ENCODE results near the gene GALNT9. TPM values are rescaled to one million over a fixed set of nuclear protein-coding genes. Genes with fewer than 3 reads are reported as not detected.

Gene GALNT9
- total and polyA plus RNA-seq, 2 donors (not counting 1 experiment from before 2014, with no cell fraction given) = 0.71 to 2.4 TPM

DNA sequence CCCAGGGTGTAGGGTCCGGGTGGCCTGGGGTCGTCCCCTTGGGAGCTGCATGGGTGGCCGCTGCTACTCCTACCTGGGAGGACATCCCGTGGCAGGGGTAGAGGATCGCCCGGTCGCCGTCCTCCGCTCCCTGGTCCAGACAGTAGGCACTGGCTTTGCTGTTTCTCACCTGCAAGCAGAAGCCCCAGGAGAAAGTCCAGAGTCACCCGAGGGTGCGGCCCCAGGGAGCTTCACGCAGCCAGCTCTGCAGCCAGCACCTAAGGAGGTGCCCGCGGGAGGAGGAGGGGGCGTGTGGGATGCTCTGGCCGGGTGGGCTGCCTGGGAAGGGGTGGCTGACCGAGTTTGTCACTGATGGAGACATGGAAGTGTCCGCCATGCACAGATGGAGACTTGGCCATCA lies 130.3 kb downstream of the GALNT9 start:
- no peak overlapping the region for H3K27ac Mint-ChIP-seq
- ChIA-PET POLR2A (no interaction called here), CTCF (no interaction called here)
- H3K4me1 ChIP-seq (ENCODE audit: control insufficient read depth in 2 of 2, insufficient read depth in 2 of 2, low read length in 2 of 2) = no peaks in the 10 kb centered on the region
- H4K20me1 ChIP-seq (ENCODE audit: control insufficient read depth, insufficient read depth, low read length, poor library complexity, severe bottlenecking) = no peaks in the 10 kb centered on the region
- no peaks in the 10 kb centered on the region for H3K4me1 Mint-ChIP-seq
- no peak overlapping the region for H3K9ac ChIP-seq (ENCODE audit: low read length)
- H3K27me3 Mint-ChIP-seq = peaks cover 13% of the 10 kb centered on the region
- no peak for TF ChIP-seq EZH2 (IDR thresholded peaks at IDR 0.05; ENCODE audit: borderline replicate concordance, insufficient read depth, low read depth, low read length, poor library complexity, severe bottlenecking)
- TF ChIP-seq, protein P1, sequence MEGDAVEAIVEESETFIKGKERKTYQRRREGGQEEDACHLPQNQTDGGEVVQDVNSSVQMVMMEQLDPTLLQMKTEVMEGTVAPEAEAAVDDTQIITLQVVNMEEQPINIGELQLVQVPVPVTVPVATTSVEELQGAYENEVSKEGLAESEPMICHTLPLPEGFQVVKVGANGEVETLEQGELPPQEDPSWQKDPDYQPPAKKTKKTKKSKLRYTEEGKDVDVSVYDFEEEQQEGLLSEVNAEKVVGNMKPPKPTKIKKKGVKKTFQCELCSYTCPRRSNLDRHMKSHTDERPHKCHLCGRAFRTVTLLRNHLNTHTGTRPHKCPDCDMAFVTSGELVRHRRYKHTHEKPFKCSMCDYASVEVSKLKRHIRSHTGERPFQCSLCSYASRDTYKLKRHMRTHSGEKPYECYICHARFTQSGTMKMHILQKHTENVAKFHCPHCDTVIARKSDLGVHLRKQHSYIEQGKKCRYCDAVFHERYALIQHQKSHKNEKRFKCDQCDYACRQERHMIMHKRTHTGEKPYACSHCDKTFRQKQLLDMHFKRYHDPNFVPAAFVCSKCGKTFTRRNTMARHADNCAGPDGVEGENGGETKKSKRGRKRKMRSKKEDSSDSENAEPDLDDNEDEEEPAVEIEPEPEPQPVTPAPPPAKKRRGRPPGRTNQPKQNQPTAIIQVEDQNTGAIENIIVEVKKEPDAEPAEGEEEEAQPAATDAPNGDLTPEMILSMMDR (IDR thresholded peaks at IDR 0.05) = no peak
- H3K36me3 ChIP-seq (replicated peaks in 1 of 2; ENCODE audit: control extremely low read depth in 1 of 2, control insufficient read depth in 1 of 2, extremely low read depth in 1 of 2, insufficient read depth in 2 of 2, low read length in 1 of 2) = no peaks in the 10 kb centered on the region
- no peak overlapping the region for H3K4me3 Mint-ChIP-seq
- no peak overlapping the region for H2AFZ ChIP-seq (ENCODE audit: insufficient read depth, low read depth, low read length, poor library complexity, severe bottlenecking)
- no peak overlapping the region for H3K4me3 ChIP-seq (ENCODE audit: control extremely low read depth in 1 of 5, extremely low read depth in 1 of 5, insufficient read depth in 1 of 5, low read depth in 2 of 5, low read length in 4 of 5)
- no peak overlapping the region for H3K27ac ChIP-seq (ENCODE audit: low read length in 2 of 2)
- intact Hi-C loops (cut with micrococcal nuclease) = no loop called here
- H3K4me2 ChIP-seq (replicated peaks; ENCODE audit: low read depth, low read length, poor library complexity, severe bottlenecking) = no peak overlapping the region
- 85% methylated on average over 18 of the region's 18 CpGs for WGBS (ENCODE audit: insufficient coverage)
- DNase-seq (no peak), ATAC-seq (ENCODE audit: low read depth) (no peak)
- peaks cover 0 to 10% (median 4%) of the 10 kb centered on the region in 3 donors for H3K9me3 ChIP-seq (ENCODE audit: control extremely low read depth in 1 of 3, control insufficient read depth in 2 of 3, insufficient read depth in 1 of 3, low read length in 2 of 3)
- H3K27me3 ChIP-seq (replicated peaks in 1 of 4; ENCODE audit: control extremely low read depth in 1 of 4, control insufficient read depth in 3 of 4, insufficient read depth in 4 of 4, low read length in 3 of 4) = peaks cover 0 to 26% (median 0%) of the 10 kb centered on the region in 4 experiments
- peaks cover 2% of the 10 kb centered on the region for H3K9me3 Mint-ChIP-seq (ENCODE audit: insufficient read depth)
- no peaks in the 10 kb centered on the region for H3K79me2 ChIP-seq (ENCODE audit: control insufficient read depth, insufficient read depth, low read length)

DNA sequence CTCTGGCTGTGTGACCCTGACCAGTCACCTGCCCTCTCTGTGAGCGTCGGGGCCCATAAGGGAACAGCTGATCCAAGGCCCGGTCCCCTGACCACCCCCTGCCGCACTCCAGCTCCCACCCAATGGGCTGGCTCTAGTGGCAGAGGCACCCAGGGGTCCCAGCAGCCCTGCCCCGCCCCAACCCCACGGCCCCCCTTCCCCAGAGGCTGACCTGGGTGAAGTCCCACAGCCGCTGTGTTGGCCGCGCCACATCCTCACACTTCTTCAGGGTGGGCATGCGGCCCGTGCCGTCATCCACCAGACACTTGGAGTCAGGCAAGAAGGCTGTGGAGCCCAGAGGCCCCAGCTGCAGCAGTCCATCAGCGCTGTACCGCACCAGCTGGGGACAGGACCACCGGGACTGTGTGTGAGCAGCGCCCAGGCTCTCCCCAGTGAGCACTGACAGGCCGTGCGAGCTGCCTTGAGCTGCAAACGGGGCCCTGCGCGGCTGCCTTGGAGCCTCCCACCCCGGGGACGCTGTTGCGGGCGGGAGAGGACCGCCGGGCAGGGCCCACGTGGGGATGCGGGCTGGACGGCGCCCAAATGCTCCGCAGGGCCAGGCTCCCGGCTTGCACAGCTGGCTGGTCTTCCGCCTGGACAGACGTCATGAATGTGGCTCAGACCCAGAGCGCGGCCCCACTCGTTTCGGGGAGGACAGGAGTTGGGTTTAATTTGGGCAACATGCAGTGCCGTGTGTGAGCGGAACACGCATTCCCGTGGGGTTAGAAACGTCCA lies 131.6 kb downstream of the GALNT9 start:
- Mint-ChIP-seq H3K27ac (no peak overlapping the region), H3K4me1 (no peaks in the 10 kb centered on the region), H3K9me3 (ENCODE audit: insufficient read depth) (peaks cover 6% of the 10 kb centered on the region), H3K4me3 (no peak overlapping the region), H3K27me3 (peaks cover 10% of the 10 kb centered on the region)
- no peak overlapping the region for H3K4me2 ChIP-seq (replicated peaks; ENCODE audit: low read depth, low read length, poor library complexity, severe bottlenecking)
- H3K4me1 ChIP-seq (ENCODE audit: control insufficient read depth in 2 of 2, insufficient read depth in 2 of 2, low read length in 2 of 2) = no peaks in the 10 kb centered on the region
- TF ChIP-seq, protein P1 (IDR thresholded peaks at IDR 0.05) = no peak
- no peak for TF ChIP-seq EZH2 (IDR thresholded peaks at IDR 0.05; ENCODE audit: borderline replicate concordance, insufficient read depth, low read depth, low read length, poor library complexity, severe bottlenecking)
- H3K9ac ChIP-seq (ENCODE audit: low read length) = no peak overlapping the region
- no peaks in the 10 kb centered on the region for H3K36me3 ChIP-seq (replicated peaks in 1 of 2; ENCODE audit: control extremely low read depth in 1 of 2, control insufficient read depth in 1 of 2, extremely low read depth in 1 of 2, insufficient read depth in 2 of 2, low read length in 1 of 2)
- H4K20me1 ChIP-seq (ENCODE audit: control insufficient read depth, insufficient read depth, low read length, poor library complexity, severe bottlenecking) = no peaks in the 10 kb centered on the region
- no peak overlapping the region for H3K4me3 ChIP-seq (ENCODE audit: control extremely low read depth in 1 of 5, extremely low read depth in 1 of 5, insufficient read depth in 1 of 5, low read depth in 2 of 5, low read length in 4 of 5)
- H3K9me3 ChIP-seq (ENCODE audit: control extremely low read depth in 1 of 3, control insufficient read depth in 2 of 3, insufficient read depth in 1 of 3, low read length in 2 of 3) = peaks cover 0 to 23% (median 11%) of the 10 kb centered on the region in 3 donors
- POLR2A ChIA-PET = no interaction called here
- CTCF ChIA-PET = no interaction called here
- ATAC-seq (ENCODE audit: low read depth) (no peak), DNase-seq (no peak)
- no peaks in the 10 kb centered on the region for H3K79me2 ChIP-seq (ENCODE audit: control insufficient read depth, insufficient read depth, low read length)
- peaks cover 0 to 21% (median 1%) of the 10 kb centered on the region in 4 experiments for H3K27me3 ChIP-seq (replicated peaks in 1 of 4; ENCODE audit: control extremely low read depth in 1 of 4, control insufficient read depth in 3 of 4, insufficient read depth in 4 of 4, low read length in 3 of 4)
- no peak overlapping the region for H2AFZ ChIP-seq (ENCODE audit: insufficient read depth, low read depth, low read length, poor library complexity, severe bottlenecking)
- no peak overlapping the region for H3K27ac ChIP-seq (ENCODE audit: low read length in 2 of 2)
- 88% methylated on average over 43 of the region's 44 CpGs for WGBS (ENCODE audit: insufficient coverage)
- intact Hi-C loops (cut with micrococcal nuclease) = no loop called here

Measured in B cell (primary cell).